Measurements from ENCODE around the gene C1orf141. TPM values are rescaled to one million over a fixed set of nuclear protein-coding genes. Genes with fewer than 3 reads are reported as not detected.
A peak's percentile ranks its signal among the peaks of the same experiment; 100 is the strongest.

Gene C1orf141
- total and polyA plus RNA-seq, 9 of the 15 experiments (the other 6 are each of a cell fraction or from before 2014, with no cell fraction given), result not detected

DNA sequence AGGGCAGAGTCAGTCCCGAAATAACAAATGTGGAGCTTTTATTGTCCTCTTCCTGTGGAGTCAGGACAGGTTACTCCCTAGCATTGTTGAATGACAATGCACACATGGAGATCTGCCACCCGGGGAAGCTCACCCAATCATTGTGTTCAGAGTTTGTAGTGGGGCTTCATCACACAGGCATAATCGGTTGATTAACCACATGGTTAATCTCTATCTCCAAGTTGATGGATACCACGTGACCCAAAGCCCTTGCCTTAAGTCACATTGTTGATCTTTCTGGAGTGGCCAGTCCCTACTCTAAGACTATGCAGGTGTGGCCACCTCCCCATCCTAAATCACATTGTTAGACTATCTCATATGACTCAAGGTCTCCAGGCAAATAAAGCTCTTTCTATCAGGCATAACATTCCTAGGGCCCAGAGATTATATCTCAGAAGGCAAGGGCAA is 2.6 kb upstream of the C1orf141 start (continued):
- TF ChIP-seq, protein P1, sequence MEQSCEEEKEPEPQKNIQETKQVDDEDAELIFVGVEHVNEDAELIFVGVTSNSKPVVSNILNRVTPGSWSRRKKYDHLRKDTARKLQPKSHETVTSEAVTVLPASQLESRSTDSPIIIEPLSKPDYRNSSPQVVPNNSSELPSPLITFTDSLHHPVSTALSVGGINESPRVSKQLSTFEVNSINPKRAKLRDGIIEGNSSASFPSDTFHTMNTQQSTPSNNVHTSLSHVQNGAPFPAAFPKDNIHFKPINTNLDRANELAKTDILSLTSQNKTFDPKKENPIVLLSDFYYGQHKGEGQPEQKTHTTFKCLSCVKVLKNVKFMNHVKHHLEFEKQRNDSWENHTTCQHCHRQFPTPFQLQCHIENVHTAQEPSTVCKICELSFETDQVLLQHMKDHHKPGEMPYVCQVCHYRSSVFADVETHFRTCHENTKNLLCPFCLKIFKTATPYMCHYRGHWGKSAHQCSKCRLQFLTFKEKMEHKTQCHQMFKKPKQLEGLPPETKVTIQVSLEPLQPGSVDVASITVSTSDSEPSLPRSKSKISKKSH (CRISPR knock-in tag; IDR thresholded peaks at IDR 0.05), result no peak
- TF ChIP-seq, protein P2, sequence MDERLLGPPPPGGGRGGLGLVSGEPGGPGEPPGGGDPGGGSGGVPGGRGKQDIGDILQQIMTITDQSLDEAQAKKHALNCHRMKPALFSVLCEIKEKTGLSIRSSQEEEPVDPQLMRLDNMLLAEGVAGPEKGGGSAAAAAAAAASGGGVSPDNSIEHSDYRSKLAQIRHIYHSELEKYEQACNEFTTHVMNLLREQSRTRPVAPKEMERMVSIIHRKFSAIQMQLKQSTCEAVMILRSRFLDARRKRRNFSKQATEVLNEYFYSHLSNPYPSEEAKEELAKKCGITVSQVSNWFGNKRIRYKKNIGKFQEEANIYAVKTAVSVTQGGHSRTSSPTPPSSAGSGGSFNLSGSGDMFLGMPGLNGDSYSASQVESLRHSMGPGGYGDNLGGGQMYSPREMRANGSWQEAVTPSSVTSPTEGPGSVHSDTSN (CRISPR knock-in tag; IDR thresholded peaks at IDR 0.05; ENCODE audit: low read depth), result no peak
- TF ChIP-seq, protein P2 (tag; conservative IDR thresholded peaks at IDR 0.05; ENCODE audit: low read depth), result no peak
- TF ChIP-seq RAD51 (IDR thresholded peaks at IDR 0.05; ENCODE audit: borderline replicate concordance, low read depth) (peak; percentile 89), EP400 (IDR thresholded peaks at IDR 0.05) (no peak), ZC3H11A (IDR thresholded peaks at IDR 0.05; ENCODE audit: low read depth, low read length) (no peak), ZBTB1 (CRISPR knock-in tag; IDR thresholded peaks at IDR 0.05; ENCODE audit: borderline replicate concordance, low read depth) (no peak), THRAP3 (IDR thresholded peaks at IDR 0.05; ENCODE audit: borderline replicate concordance) (no peak), LCOR (CRISPR knock-in tag; IDR thresholded peaks at IDR 0.05) (no peak)
- TF ChIP-seq, protein P3, sequence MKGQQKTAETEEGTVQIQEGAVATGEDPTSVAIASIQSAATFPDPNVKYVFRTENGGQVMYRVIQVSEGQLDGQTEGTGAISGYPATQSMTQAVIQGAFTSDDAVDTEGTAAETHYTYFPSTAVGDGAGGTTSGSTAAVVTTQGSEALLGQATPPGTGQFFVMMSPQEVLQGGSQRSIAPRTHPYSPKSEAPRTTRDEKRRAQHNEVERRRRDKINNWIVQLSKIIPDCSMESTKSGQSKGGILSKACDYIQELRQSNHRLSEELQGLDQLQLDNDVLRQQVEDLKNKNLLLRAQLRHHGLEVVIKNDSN (CRISPR knock-in tag; IDR thresholded peaks at IDR 0.05), result peak; percentile 61
